GM19193 (cell line): Measurements from ENCODE around the gene ASB2.
A peak's percentile ranks its signal among the peaks of the same experiment; 100 is the strongest.

Experiments
- POLR2A ChIP-seq: IDR thresholded peaks from 4 replicates; pipeline ENCODE4 v1.6.1; 2011; ENCODE audit not compliant: insufficient read depth, insufficient read length; ENCODE audit errors: extremely low read depth

Gene ASB2

DNA sequence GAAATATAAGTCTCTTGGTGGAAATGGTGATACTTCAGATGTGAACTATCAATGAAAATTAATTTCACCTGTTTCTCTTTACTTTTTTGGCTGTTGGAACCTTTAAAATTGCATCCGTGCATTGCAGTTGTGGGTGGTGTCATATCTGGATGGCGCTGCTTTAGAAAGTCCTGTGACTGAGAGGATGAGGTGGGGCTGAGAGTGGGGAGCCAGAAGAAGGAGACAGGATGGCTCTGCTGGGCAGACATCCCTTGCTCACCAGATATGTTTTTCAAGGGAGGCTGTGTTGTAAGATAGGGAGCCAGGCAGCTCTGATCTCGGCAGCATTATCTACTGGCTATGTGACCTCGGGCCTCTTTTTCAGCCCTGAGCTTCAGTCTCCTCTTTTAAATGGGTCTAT is 12.7 kb downstream of the ASB2 start:
- no peak for TF ChIP-seq POLR2A

DNA sequence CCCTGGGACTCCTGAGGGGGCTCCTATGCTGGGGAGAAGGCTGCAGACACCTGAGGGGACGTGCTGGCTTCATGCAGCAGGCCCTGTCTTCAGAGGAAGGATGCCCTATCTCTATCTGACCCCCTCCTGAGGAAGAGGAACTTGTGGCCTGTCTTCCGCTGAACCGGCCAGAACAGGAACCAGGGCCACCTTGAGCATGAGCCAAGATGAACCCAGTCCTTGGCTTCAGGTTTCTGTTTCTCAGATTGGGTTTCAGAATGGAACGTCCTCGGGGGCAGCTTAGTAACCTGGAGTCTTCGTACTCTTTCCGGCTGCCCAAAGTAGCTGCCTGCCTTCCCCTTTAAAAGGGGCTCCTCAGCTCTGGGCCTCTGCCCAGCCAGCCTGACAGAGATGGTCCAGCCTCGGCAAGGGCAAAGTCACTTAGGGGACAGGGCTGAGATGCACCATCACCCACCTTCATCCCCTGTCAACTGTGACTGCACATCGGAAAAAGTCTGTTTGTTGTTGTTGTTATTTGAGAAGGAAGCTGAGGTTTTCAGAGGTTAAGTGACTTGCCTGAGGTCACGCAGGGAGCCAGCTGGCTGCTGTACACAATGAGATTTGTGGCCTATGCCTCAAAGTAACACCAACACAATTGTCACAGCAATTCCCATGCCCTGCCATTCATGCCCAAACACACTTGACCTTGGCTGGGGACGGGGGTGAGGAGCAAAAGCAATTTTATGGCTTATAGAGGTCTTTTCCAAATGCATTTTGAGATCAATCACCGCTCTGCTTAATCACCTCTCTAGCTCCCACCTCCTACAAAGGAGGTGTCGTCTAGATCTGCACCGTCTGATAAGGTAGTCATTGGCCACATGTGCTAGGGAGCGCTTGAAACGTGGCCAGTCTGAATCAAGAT is 13.4 kb downstream of the ASB2 start:
- peak; percentile 54 for TF ChIP-seq POLR2A

DNA sequence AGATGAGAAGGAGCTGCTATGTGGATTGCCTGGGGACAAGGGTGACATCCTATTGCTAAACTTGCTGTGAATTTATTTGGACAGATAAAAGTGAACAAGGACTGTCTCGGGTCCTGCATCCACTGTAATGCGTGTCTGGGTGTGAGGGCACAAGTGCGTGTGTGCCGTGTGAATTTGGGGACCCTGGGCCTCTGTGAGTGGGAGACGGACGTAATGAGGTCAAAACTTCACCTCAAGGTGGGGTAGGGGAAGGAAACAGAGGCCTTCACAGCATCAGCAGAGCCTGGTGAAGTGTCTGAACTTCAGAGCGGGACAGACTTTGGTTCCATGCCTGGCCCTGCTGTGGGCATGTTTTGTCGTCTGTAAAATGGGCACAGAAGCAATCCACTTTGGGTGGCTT is 14.8 kb downstream of the ASB2 start:
- TF ChIP-seq POLR2A: no peak

DNA sequence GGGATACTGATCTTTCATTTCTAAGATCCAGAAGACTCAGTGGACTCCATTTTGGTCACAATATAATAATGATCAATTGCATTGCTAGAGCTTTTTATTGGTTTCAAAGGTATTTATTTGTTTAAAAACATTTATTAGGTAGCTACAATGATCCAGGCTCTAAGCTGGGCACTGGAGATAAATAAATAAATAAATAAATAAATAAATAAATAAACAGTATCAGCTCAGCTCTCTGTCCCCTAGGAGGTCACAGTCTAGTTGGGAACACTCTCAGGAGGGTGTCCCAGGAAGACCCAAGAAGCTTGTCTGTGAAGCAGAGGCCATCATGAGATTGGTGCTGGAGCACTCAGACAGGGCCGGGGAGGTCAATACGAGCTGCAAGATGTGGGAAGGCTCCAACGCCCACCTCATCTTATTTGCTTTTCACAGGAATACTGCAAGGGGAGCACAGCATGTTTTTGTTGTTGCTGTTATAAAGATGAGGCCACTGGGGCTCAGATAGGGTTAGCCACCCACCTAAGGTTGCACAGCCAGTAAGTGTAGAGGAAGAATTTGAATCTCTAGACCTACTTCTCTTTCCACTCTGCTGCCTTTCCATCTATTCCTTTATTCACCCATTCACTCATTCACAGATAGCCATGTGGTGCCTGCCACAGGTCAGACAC is 15.5 kb downstream of the ASB2 start:
- no peak for TF ChIP-seq POLR2A

DNA sequence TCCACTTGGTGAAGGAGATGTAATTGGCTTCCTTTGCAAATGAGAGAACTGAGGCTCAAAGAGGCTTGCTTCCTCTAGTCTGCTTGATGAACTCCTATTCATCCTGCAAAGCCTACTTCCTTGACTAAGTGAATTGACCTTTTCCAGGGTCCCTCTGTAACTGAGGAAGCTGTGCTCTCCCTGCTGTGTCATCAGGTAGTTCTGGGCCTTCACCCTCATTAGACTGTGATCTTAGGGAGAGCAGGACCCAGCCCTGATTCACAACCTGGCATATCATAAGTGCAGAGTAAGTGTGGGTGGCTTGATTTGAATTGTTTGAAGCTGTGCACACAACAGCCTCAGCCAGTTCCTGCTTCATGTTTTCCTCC is 16.3 kb downstream of the ASB2 start:
- TF ChIP-seq POLR2A: no peak

DNA sequence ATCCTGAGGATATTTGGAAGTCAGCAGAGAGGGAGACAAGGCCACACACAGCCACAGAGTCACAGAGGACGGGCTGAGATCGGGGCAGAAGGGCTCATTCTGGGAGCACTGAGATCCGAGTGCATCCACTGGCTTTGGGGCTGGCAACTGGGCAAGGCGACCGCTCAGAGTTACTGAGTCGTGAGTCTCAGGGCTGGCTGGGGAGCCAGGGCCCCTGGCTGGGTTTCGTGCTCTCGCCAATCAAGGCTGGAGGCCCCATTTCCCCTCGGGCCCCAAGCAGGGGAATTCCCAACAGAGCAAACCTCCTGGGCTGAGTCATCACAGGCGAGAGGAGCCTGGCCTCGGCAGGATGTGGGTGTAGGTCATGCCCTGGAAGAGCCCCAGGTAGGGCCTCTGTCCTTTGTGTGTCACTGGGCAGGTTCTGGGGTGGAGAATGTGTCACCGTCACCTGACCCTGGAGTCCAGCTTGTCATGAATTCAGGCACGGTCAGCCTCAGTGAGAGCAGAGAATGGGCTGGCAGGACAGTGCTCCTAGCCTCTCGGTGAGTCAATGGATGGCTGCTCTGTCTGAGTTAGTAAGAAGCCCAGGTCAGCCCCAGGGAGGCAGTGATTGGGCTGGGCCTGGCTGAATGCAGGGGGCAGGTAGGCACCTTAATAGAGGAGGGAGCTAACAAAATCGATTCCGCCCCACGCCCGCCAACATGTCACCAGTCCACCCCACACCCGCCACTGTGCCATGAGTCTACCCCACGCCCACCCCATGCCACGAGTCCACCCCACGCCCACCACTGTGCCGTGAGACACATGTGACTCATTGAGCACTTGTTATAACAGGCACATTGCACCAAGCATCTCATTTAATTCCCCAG is 16.9 kb downstream of the ASB2 start:
- peak; percentile 87 for TF ChIP-seq POLR2A

DNA sequence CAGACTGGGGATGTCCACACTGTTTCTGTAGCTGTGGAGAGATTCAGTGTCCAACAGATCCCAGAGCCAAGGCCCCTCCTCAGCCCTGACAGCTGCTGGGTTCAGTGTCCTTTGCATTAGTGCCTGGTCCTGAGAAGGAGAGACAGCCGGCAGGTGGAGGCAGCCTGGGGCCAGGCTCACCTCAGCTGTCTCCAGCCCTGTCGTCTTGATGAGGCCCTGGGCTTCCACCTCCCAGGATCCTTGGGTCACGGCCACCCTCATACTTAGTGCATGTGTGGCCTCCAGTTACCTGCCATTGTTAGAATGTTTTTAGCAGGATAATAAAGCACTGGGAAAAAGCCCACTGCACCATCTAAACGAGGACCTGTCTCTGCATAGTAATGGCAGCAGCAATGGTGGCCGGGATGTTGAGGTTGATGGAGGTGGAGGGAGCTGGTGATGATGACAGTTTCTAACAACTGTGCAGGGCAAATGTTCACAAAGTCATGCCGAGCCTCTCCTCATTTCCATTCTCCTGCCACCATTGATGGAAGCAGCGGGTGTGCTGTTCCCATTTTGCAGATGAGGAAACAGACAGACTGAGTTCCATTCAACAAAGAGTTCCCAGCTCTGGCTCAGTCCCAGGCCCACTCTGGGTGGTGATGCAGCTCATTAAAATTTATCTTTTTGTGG is 17.7 kb downstream of the ASB2 start:
- TF ChIP-seq POLR2A: no peak

DNA sequence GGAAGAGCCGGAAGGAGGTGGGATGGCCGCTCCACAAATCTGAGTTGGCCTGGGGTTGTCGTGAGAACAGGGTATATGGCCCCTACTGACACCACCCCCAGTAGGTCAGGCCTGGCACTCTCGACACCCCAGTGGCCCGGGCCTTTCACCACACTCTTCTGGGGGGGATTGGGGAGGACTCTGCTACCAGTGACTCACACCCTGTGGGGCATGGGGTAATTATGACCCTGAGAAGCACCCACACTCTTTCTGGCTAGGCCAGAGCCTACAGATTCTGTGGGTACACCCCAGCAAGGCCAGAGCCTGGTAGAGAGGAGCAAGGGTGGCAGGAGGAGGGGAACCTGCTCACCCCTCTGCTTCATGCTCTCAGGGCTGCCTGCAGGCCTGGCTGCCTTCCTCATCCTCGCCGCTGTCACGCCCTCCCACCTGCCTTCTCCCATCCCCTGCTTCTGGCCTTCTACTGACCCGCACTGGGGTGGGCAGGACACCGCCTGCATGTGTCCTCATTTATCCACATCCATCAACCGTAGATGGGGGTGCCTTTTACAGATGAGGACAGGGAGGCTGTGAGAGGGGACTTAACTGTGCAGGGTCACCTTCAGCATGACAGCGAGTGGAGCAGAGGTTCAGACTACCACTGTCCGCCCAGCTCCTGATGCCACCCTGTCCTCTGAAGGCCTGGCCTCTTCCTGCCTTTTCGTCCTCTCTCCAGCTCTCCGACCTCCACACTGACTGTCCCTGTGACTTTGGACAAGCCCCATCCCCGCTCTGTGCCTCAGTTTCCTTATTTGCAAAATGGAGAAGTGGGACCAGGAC is 18.4 kb downstream of the ASB2 start:
- peak; percentile 21 for TF ChIP-seq POLR2A

DNA sequence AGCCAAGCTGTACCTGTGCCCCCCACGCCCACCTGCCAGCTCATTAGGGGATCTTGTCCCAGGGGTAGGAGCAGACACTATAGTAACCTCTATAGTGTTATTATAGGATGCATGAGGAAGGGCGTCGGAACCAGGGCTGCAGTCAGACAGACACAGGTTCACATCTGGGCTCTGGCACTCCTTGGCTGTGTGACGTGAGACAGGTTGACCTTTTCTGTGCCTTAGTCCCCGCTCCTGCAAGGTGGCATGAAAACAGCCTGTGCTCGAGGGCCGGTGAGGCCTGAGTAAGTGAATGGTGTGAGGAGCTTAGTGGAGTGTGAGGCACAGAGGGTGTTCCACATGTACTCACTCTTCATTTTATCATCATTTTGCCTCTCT is 19.0 kb downstream of the ASB2 start:
- TF ChIP-seq POLR2A: no peak

DNA sequence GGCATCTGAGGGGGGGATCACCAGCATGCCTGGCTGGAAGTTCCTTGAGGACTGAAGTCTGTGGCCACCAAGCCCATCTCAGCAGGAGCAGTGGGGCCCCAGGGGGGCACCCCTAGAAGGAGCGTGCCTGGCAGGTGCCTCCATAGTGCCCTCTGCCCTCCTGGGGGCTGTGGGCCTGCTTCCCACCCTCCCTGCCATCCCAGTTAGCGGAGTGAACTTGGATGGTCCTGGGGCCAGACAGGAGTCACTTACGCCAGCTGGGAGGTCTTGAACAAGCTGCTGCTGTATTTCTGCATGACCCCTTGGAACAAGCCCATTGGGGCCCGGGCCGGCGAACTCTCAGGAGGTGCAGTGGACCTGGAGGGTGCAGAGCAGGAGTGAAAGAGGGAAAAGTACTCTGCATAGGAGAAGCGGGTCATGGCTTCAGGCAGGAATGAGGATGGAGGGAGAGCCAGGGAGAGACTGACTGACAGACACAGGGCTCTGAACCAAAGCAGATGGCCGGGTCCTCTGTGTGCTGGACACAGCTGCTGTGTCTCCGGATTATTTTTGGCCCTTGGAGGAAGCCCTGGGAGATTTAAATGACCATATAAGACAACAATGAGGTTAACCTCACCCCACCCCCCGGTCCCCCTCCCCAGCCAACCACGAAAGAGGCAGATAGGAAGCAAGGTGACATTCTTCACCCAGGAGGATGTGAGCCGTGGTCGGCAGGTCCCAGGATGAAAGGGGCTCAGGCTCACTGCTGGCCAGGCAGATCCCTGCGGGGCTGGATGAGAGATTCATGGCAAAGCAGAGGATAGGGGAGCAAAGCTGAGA is 19.6 kb downstream of the ASB2 start:
- peak; percentile 8 for TF ChIP-seq POLR2A

DNA sequence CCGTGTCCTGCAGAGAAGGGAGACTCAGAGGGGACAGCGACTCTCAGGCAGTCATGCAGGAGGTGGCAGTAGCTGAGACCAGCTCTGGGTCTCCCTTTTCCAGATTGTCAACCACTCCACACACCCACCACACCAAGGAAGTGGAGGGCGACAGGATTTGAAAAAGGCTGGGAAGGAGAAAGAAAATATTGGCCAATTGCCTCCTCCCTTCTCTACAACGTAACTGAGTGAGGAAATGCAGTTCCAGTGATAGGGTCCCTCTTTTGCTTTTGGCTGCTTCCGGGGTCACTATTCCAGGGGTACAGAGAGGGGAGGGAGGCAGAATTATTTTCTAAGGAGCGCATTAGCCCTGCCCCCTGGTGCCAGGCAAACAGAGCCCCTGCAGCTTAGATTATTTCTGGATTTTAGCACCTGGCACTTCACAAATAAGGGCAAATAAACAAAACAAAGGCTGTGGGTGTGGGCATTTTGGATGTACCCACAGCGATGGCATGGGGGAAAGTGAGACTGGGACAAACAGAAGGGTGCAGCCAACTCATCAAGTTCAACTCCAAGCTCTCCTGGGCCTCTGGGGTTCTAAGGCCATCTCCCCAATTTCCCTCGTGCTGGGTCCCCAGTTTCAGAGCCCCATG is 20.4 kb downstream of the ASB2 start:
- no peak for TF ChIP-seq POLR2A

DNA sequence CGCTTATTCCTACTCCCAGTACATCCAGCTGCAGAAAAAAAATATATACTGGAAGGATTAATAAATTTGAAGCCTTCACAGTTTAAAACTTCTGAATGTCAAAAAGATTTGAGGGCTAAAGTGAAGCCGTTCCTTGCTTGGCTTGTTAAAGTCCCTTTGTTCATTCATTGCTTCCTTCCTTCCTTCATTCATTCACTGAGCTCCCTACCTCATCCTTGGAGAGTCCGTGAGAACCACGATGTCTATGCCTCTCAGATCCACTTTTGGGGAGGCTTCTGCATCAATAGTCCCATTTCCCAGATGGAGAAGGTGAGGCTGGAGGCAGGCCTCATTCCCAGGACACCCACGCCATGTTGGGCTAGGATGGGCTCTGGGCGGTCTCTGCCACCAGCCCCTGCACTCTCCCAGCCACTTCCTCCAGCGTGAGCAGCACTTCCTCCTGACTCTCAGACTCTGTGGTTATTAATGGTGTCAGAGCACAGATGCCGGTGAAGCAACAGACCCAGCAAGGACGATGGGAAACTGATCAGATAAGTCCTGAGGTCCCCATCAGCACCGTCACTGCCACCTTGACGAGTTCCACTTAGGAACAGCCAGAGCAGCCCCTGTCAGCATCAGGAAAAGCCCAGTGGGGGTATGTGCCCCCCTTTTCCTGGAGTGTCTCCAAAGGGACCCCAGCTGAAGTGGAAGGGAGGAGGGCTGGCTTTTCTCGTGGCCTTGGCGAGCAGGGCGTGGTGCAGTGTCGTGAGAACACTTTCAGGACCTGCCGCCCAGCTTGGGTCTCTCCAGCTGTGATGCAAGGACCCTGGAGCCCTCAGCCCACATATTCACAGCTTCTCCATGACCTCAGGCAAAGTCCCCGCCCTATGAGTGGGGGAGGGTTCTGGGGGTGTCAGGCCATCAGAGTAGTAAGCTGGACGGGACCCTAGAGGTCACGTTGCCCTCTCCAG is 21.2 kb downstream of the ASB2 start:
- TF ChIP-seq POLR2A: peak; percentile 70

DNA sequence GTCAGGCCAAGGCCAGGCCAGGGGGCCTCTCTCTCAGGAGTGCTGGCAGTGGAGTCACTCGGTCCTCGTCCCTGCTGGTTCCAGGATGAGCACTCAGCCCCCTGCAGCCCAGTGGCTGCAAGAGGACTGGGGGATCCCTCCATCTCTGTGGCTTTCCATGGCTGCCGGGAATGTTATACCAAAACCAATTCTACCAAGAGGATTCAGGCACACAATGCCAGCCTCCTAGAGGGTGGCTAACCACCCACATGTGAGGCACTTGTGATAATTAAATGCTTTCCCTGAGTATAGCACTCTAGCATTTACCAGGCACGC is 21.9 kb downstream of the ASB2 start:
- no peak for TF ChIP-seq POLR2A
